Bronchial epithelial cell (primary cell): ENCODE results near the gene SLC22A15. TPM values are rescaled to one million over a fixed set of nuclear protein-coding genes. Genes with fewer than 3 reads are reported as not detected.
"Not testable (repeated sequence)": the region's sequence is repeated elsewhere in the genome, so short reads cannot be mapped to it uniquely, and the experiment has no call there.

Experiments
- DNase-seq: peaks from one replicate; pipeline ENCODE4 v3.0.0-alpha.2; 2010; ENCODE audit warnings: low read depth
- FAIRE-seq: peaks from 2 replicates; lab custom pipeline; 2011; peaks lifted over from hg19 to GRCh38; lab: Jason Lieb, UNC
- H3K27me3 ChIP-seq: 2 replicates; pipeline ENCODE4 v1.5.1; 2011; ENCODE audit warnings: low read length; ENCODE audit not compliant: control insufficient read depth, insufficient read depth
- H3K36me3 ChIP-seq: 2 replicates; pipeline ENCODE4 v1.5.1; 2011; ENCODE audit warnings: low read length; ENCODE audit not compliant: control insufficient read depth, insufficient read depth
- H3K4me3 ChIP-seq: 2 replicates; pipeline ENCODE4 v1.5.1; 2011; ENCODE audit warnings: mild to moderate bottlenecking, low read depth, low read length, control low read depth
- total RNA-seq: library from RNA; depleted of rRNA; stranded (reverse); fragments of >200 nt; gene quantifications from 2 replicates; pipeline ENCODE4 v1.2.1, GENCODE V29; 2014
- TF ChIP-seq, protein P1 (sequence below): IDR thresholded peaks from 2 replicates; pipeline ENCODE4 v1.5.1; 2011; ENCODE audit warnings: mild to moderate bottlenecking, moderate library complexity, low read length, control low read depth, inconsistent platforms; ENCODE audit not compliant: insufficient read depth, severe bottlenecking

SLC22A15 gene
- total RNA-seq, 1 donor from 2014 or later: 22.6 TPM

DNA sequence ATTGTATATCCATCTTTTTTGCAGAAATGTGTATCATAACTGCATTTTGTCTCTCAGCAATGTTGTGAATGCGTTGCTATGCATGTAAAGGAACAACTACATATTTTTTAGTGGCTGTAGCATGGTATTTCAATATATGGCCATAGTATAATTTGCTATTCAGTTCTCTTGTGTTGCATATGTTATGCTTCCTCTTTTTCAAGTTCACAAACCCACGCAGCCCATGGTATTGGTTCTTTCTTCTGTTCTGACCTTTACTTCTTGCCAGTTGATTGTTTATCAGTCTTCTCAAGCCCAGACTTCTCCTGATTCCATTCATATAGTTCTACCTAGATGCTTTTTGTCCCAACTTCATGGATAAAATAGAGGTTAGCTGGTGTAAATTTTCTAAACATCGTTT is 6.1 kb downstream of the SLC22A15 start:
- no peak overlapping the region for H3K4me3 ChIP-seq

DNA sequence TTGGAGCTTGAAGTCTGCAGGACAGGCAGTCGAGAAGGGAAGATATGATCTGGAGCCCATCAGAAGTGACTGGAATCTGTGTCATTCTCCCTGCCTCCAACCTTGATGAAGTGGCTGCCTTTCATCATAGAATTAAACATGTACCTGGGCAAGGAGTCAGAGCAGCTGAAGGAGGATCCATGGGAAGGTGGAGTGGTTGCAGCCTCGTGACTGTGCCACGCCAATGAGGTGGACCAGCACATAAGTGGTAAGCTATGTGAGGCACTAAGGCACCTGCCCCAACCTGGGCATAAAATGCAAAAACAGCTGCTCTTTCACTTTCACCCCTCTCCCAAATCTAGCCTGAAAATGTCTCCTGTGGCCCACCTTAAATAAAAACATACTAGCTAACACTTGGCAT is 7.3 kb downstream of the SLC22A15 start:
- FAIRE-seq: no peak
- Histone ChIP-seq H3K27me3 (no peaks in the 10 kb centered on the region), H3K36me3 (peaks cover 10% of the 10 kb centered on the region), H3K4me3 (no peak overlapping the region)
- no peak for DNase-seq
- TF ChIP-seq, protein P1, sequence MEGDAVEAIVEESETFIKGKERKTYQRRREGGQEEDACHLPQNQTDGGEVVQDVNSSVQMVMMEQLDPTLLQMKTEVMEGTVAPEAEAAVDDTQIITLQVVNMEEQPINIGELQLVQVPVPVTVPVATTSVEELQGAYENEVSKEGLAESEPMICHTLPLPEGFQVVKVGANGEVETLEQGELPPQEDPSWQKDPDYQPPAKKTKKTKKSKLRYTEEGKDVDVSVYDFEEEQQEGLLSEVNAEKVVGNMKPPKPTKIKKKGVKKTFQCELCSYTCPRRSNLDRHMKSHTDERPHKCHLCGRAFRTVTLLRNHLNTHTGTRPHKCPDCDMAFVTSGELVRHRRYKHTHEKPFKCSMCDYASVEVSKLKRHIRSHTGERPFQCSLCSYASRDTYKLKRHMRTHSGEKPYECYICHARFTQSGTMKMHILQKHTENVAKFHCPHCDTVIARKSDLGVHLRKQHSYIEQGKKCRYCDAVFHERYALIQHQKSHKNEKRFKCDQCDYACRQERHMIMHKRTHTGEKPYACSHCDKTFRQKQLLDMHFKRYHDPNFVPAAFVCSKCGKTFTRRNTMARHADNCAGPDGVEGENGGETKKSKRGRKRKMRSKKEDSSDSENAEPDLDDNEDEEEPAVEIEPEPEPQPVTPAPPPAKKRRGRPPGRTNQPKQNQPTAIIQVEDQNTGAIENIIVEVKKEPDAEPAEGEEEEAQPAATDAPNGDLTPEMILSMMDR: no peak

More for the DNA sequence above, 6.1 kb downstream of the SLC22A15 start:
- Histone ChIP-seq H3K36me3 (peaks cover 11% of the 10 kb centered on the region), H3K27me3 (no peaks in the 10 kb centered on the region)
- DNase-seq: no peak
- TF ChIP-seq, protein P1: no peak
- FAIRE-seq: no peak

DNA sequence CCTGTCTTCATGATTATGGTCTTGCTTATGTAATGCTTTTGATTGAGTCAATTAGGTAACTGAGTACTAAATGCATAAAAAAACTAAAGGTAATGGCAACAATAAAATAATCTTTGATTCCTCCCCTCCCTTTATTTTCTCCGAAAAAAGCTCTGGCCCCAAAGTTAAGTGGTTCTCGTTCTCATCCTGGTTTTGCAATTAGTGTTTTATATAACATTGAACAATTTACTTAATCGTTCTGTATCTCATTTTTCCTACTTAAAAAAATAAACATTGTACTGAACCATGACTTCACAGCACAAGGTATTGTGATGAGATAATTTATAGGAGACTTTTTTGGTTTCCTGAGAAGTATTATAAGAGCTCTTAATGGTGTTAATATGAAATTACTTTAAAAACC is 11.3 kb downstream of the SLC22A15 start:
- DNase-seq: no peak
- no peak for FAIRE-seq
- no peaks in the 10 kb centered on the region for H3K27me3 ChIP-seq
- no peak overlapping the region for H3K4me3 ChIP-seq
- peaks cover 16% of the 10 kb centered on the region for H3K36me3 ChIP-seq
- TF ChIP-seq, protein P1: no peak

DNA sequence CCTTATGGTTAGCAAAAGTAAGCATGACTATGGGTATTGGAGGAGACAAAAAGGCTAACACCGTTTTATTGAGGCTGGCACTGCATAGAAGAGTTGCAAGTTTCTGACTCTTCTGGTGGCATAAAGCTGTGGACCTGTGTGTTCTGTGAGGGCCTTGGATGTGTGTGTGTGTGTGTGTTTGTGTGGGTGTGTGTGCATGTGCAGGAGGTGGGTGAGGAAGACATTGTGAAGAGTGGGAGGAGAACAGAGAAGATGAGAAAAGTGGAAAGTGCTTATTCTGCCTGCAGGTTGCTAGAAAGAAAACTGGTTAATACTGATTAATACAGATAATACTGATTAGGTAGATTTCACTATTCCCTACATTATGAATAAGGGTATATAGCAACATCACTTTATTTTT is 12.6 kb downstream of the SLC22A15 start:
- no peak for FAIRE-seq
- Histone ChIP-seq H3K27me3 (no peaks in the 10 kb centered on the region), H3K4me3 (no peak overlapping the region), H3K36me3 (peaks cover 19% of the 10 kb centered on the region)
- TF ChIP-seq, protein P1: no peak
- DNase-seq: no peak

DNA sequence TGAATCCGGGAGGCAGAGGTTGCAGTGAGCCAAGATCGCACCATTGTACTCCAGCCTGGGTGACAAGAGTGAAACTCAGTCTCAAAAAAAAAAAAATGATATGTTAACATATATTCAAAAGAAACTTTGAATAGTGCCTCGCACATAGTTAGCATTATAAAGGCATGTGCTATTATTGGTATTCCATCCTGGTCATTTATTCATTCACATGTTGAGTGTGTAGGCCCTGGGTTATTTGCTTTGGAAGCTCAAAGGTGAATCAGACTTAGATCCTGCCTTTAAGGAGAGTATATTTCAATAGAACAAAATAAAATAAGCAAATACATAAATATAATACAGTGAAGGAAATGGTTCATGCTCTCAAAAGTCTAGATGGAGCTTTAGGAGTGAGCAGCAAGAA is 13.4 kb downstream of the SLC22A15 start:
- TF ChIP-seq, protein P1: no peak
- peaks cover 19% of the 10 kb centered on the region for H3K36me3 ChIP-seq
- DNase-seq: no peak
- no peaks in the 10 kb centered on the region for H3K27me3 ChIP-seq
- no peak overlapping the region for H3K4me3 ChIP-seq
- FAIRE-seq: no peak

DNA sequence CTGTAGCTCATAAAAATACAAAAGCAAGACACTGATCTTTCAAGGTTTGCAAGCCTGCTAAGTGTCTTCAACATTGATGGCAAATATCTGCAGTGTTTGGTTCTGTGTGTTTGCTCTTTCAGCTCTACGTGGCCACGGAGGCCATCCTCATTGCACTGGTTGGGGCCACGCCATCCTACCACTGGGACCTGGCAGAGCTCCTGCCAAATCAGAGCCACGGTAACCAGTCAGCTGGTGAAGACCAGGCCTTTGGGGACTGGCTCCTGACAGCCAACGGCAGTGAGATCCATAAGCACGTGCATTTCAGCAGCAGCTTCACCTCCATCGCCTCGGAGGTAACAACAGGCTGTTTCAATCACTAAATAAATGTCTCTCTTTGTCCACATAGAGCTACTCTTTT is 15.6 kb downstream of the SLC22A15 start:
- TF ChIP-seq, protein P1: no peak
- FAIRE-seq (no peak), DNase-seq (no peak)
- no peak overlapping the region for H3K4me3 ChIP-seq
- peaks cover 22% of the 10 kb centered on the region for H3K36me3 ChIP-seq
- H3K27me3 ChIP-seq: no peaks in the 10 kb centered on the region

DNA sequence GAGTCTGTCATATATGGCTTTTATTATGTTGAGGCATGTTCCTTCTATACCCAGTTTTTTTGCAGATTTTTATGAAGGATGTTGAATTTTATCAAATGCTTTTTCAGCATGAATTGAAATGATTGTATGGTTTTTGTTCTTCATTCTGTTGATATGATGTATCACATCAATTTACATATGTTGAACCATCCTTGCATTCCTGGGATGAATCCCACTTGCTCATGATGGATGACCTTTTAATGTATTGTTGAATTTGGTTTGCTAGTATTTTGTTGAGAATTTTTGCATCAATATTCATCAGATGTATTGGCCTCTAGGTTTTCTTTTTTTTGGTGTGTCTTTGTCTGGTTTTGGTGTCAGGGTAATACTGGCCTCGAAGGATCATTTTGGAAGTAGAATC is 21.6 kb downstream of the SLC22A15 start:
- H3K27me3 ChIP-seq, DNase-seq, H3K4me3 ChIP-seq, FAIRE-seq: not testable (repeated sequence)
- peaks cover 15% of the 10 kb centered on the region for H3K36me3 ChIP-seq
